Upper lobe of left lung (tissue), 6 donors: ENCODE measurements around the gene SLC29A1. TPM values are rescaled to one million over a fixed set of nuclear protein-coding genes. Genes with fewer than 3 reads are reported as not detected.

Source experiments
- ATAC-seq, 2 donors: fragments of 200-7000 bp; cut with Tn5 transposase; one replicate each; pipeline ENCODE4 v1.9.1; 2022; ENCODE audit warnings: mild to moderate bottlenecking in 2 of 2, moderate library complexity in 2 of 2; ENCODE audit not compliant: low FRiP score in 2 of 2
- DNase-seq, 2 donors: peaks; one replicate each; pipeline ENCODE4 v3.0.0-alpha.2; 2019 to 2020
- H3K27ac ChIP-seq, 4 donors: fragments of 200-600 bp; sonication (generic); one replicate each; pipeline ENCODE4 v1.5.1; 2016 to 2019
- H3K27me3 ChIP-seq, 4 donors: fragments of 200-600 bp; sonication (generic); one replicate each; pipeline ENCODE4 v1.5.1; 2017 to 2019
- H3K36me3 ChIP-seq, 4 donors: fragments of 200-600 bp; sonication (generic); one replicate each; pipeline ENCODE4 v1.5.1; 2016 to 2019
- H3K4me1 ChIP-seq, 4 donors: fragments of 200-600 bp; sonication (generic); one replicate each; pipeline ENCODE4 v1.5.1; 2018 to 2019
- H3K4me3 ChIP-seq, 4 donors: fragments of 200-600 bp; sonication (generic); one replicate each; pipeline ENCODE4 v1.5.1; 2017 to 2019; ENCODE audit warnings: mild to moderate bottlenecking in 2 of 4, moderate library complexity in 1 of 4
- H3K9me3 ChIP-seq, 4 donors: fragments of 200-600 bp; sonication (generic); one replicate each; pipeline ENCODE4 v1.5.1; 2018 to 2019
- EP300 ChIP-seq, 4 donors: sonication (generic); formaldehyde crosslinking; IDR thresholded peaks; one replicate each; pipeline ENCODE4 v1.5.1; 2017; ENCODE audit warnings: antibody characterized with exemption in 4 of 4, control low read depth in 2 of 4
- POLR2A ChIP-seq, 4 donors: fragments of 450-650 bp; IDR thresholded peaks; one replicate each; pipeline ENCODE4 v1.5.1; 2016 to 2017; ENCODE audit warnings: antibody characterized with exemption in 4 of 4, mild to moderate bottlenecking in 2 of 4
- POLR2AphosphoS5 ChIP-seq, 2 donors: sonication (generic); formaldehyde crosslinking; IDR thresholded peaks; one replicate each; pipeline ENCODE4 v1.5.1; 2017; ENCODE audit warnings: antibody characterized with exemption in 2 of 2
- WGBS, 2 donors: methylation state at CpG; one replicate each; pipeline ENCODE4 v1.1.5; 2017 to 2018; 5-methylcytosine and 5-hydroxymethylcytosine counted together
- total RNA-seq, 6 donors: library from RNA; depleted of rRNA in 4 of 6; stranded (reverse); fragments of >200 nt in 4 of 6; gene quantifications; one replicate each; pipeline versions ENCODE4 v1.1.0 to v1.2.1, GENCODE V29; 2016 to 2021
- TF ChIP-seq, protein P1 (sequence below), 6 experiments: fragments of 450-650 bp in 4 of 6; fragments of 200-600 bp in 2 of 6; sonication (generic) in 2 of 6; IDR thresholded peaks; one replicate each; pipeline ENCODE4 v1.5.1; 2016 to 2019; ENCODE audit warnings: antibody characterized with exemption in 6 of 6
- donor health status: DM: no; HTN: no; CAD: no; lungs with moderate emphysema.
- donor health status: DM: no; HTN: yes; CAD: no; lungs with severe emphysema.

SLC29A1 gene
- total RNA-seq, 6 donors from 2014 or later, result 38.3 to 93.2 (median 45.8) TPM

DNA sequence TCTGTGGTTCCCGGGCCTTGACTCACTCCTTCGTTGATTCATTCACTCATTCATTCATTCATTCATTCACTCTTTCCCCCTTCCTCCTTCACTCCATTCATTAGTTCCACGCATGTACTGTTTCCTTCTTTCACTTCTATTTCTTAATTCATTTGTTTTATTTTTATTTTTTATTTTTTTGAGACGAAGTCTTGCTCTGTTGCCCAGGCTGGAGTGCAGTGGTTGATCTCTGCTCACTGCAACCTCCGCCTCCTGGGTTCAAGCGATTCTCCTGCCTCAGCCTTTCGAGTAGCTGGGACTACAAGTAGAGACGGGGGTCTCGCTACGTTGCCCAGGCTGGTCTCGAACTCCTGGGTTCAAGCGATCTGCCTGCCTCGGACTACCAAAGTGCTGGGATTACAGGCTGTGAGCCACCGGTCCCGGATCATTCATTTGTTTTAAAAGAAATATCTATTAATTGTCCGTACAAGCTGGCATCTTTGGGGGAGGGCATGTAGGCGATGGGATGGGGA, 42.4 kb downstream of the SLC29A1 start:
- Histone ChIP-seq H3K4me3 (peak overlapping the region in 3 of 4 donors; percentile 73 to 91 (median 78)), H3K4me1 (peaks cover 36 to 40% (median 37%) of the 10 kb centered on the region in 4 donors), H3K27ac (peak overlapping the region; percentile 85 to 92 (median 92)), H3K36me3 (peaks cover 0 to 6% (median 4%) of the 10 kb centered on the region in 4 donors), H3K9me3 (no peaks in the 10 kb centered on the region), H3K27me3 (peaks cover 0 to 9% (median 7%) of the 10 kb centered on the region in 4 donors)
- WGBS, 2 donors, result 65% methylated on average over 17 of the region's 17 CpGs
- DNase-seq (no peak), ATAC-seq (no peak)
- TF ChIP-seq EP300 (IDR thresholded peaks at IDR 0.05), result no peak
- TF ChIP-seq POLR2A (IDR thresholded peaks at IDR 0.05), result no peak
- TF ChIP-seq, protein P1, sequence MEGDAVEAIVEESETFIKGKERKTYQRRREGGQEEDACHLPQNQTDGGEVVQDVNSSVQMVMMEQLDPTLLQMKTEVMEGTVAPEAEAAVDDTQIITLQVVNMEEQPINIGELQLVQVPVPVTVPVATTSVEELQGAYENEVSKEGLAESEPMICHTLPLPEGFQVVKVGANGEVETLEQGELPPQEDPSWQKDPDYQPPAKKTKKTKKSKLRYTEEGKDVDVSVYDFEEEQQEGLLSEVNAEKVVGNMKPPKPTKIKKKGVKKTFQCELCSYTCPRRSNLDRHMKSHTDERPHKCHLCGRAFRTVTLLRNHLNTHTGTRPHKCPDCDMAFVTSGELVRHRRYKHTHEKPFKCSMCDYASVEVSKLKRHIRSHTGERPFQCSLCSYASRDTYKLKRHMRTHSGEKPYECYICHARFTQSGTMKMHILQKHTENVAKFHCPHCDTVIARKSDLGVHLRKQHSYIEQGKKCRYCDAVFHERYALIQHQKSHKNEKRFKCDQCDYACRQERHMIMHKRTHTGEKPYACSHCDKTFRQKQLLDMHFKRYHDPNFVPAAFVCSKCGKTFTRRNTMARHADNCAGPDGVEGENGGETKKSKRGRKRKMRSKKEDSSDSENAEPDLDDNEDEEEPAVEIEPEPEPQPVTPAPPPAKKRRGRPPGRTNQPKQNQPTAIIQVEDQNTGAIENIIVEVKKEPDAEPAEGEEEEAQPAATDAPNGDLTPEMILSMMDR (IDR thresholded peaks at IDR 0.05), result no peak
- no peak for TF ChIP-seq POLR2AphosphoS5 (IDR thresholded peaks at IDR 0.05)

DNA sequence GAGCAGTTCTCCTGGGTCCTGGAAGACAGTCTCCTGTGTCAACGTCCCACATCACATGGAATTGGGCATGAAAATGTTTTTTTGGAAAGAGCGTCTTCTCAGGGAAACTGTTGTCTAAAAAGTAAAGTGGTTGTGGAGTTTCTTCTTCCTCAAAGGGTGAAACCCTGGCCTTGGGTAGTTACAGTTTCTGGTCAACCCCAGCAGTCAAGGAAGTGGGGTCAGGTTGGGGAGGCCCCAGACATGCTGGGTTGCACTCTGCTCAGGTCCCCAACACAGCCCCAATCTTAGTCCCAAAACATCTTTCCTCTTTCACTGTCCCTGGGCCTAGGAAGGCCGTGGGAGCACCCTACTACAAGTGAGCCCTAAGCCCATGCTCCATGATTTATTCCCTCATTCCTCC, 43.0 kb downstream of the SLC29A1 start:
- no peak overlapping the region for H3K27ac ChIP-seq
- TF ChIP-seq EP300 (IDR thresholded peaks at IDR 0.05) (no peak), POLR2A (IDR thresholded peaks at IDR 0.05) (no peak), POLR2AphosphoS5 (IDR thresholded peaks at IDR 0.05) (no peak)
- TF ChIP-seq, protein P1 (IDR thresholded peaks at IDR 0.05), result no peak
- no peak for ATAC-seq
- H3K9me3 ChIP-seq, result no peaks in the 10 kb centered on the region
- H3K36me3 ChIP-seq, result peaks cover 0 to 5% (median 3%) of the 10 kb centered on the region in 4 donors
- no peak for DNase-seq
- no peak overlapping the region for H3K4me3 ChIP-seq
- 80 to 82% methylated on average over 3 of the region's 3 CpGs for WGBS, 2 donors
- peaks cover 0 to 15% (median 9%) of the 10 kb centered on the region in 4 donors for H3K27me3 ChIP-seq
- peaks cover 36 to 46% (median 40%) of the 10 kb centered on the region in 4 donors for H3K4me1 ChIP-seq

DNA sequence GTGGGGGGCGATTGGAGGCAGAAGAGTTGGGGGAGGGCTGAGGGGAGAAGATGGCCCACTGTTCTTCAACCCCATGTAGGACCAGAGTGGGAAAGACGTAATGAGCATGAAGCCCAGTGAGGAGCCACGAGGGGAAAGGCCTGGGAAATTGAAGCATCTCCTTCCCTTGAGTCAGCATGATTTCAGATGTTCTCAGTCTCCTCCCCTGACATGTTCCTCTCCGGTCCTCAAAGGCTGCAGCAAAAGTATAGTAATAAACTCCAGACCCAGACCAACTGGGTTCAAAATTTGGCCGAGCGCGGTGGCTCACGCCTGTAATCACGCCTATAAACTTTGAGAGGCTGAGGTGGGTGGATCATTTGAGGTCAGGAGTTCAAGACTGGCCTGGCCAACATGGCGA, 43.9 kb downstream of the SLC29A1 start:
- Histone ChIP-seq H3K4me1 (peaks cover 33 to 43% (median 38%) of the 10 kb centered on the region in 4 donors), H3K36me3 (no peaks in the 10 kb centered on the region), H3K9me3 (no peaks in the 10 kb centered on the region), H3K27me3 (peaks cover 0 to 23% (median 12%) of the 10 kb centered on the region in 4 donors), H3K27ac (no peak overlapping the region), H3K4me3 (no peak overlapping the region)
- 71 to 80% methylated on average over 10 of the region's 10 CpGs for WGBS, 2 donors
- ATAC-seq, result no peak
- no peak for DNase-seq
- no peak for TF ChIP-seq EP300 (IDR thresholded peaks at IDR 0.05)
- TF ChIP-seq, protein P1 (IDR thresholded peaks at IDR 0.05), result no peak
- no peak for TF ChIP-seq POLR2A (IDR thresholded peaks at IDR 0.05)
- no peak for TF ChIP-seq POLR2AphosphoS5 (IDR thresholded peaks at IDR 0.05)

DNA sequence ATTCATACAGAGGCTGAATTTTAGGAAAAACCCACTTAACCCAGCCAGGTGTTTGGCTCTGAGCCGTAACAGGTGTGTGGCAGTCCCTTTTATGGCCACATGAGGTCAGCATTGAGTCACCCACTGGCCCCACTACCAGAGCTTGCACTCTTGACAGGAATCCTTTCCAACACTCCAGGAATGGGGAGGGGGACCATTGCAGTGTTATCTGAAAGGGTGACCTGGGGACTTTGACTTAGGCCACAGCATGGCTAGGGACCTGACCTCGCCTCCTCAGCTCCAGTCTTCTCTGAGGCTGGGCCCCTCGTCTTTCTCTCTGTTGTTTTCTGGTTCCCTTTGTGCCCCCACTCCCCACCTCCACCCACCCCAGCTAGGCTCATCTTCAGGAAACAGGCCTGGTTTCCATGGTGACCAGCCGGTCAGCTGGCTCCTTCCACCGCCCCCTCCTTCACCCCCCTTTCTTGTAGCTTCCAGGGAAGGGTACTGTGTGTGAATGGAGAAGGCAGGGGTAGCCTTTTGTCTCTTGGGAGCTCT, 44.8 kb downstream of the SLC29A1 start:
- TF ChIP-seq, protein P1 (IDR thresholded peaks at IDR 0.05), result peak; percentile 65 to 92 (median 82)
- TF ChIP-seq EP300 (IDR thresholded peaks at IDR 0.05), result no peak
- Histone ChIP-seq H3K9me3 (no peaks in the 10 kb centered on the region), H3K27me3 (peaks cover 0 to 30% (median 15%) of the 10 kb centered on the region in 4 donors), H3K4me1 (peaks cover 24 to 33% (median 29%) of the 10 kb centered on the region in 4 donors), H3K4me3 (no peak overlapping the region), H3K36me3 (no peaks in the 10 kb centered on the region), H3K27ac (no peak overlapping the region)
- WGBS, 2 donors, result 24 to 26% methylated on average over 5 of the region's 5 CpGs
- peak in 1 of 2 donors; percentile 68 for DNase-seq
- peak in 1 of 2 donors; percentile 30 for ATAC-seq
